Measurements from ENCODE around the gene SLK. TPM values are rescaled to one million over a fixed set of nuclear protein-coding genes. Genes with fewer than 3 reads are reported as not detected.

Gene SLK
- polyA plus RNA-seq, 1 donor, result 26.2 TPM

GRCh38 chr10:103991393-103992128 is 24.6 kb downstream of the SLK start:
- DNase-seq, result no peak

- no peak for DNase-seq
Measured at GRCh38 chr10:103995134-103995533, 28.2 kb downstream of the SLK start.

- no peak for DNase-seq
Measured at GRCh38 chr10:103998805-103999204, 31.9 kb downstream of the SLK start.

GRCh38 chr10:104002911-104003310 is 36.0 kb downstream of the SLK start:
- no peak for DNase-seq

- no peak for DNase-seq
Measured at GRCh38 chr10:104005172-104005863, 38.4 kb downstream of the SLK start.

GRCh38 chr10:104011904-104012303 is 45.0 kb downstream of the SLK start:
- DNase-seq, result no peak

- DNase-seq, result no peak
Measured at GRCh38 chr10:104013489-104013888, 46.5 kb downstream of the SLK start.

GRCh38 chr10:104014176-104014575 is 47.2 kb downstream of the SLK start:
- no peak for DNase-seq

GRCh38 chr10:104016661-104017060 is 49.7 kb downstream of the SLK start:
- no peak for DNase-seq

- DNase-seq, result no peak
Measured at GRCh38 chr10:104018471-104018870, 51.5 kb downstream of the SLK start.

- no peak for DNase-seq
Measured at GRCh38 chr10:104020020-104020419, 53.1 kb downstream of the SLK start.

GRCh38 chr10:104021246-104021645 is 54.3 kb downstream of the SLK start:
- DNase-seq, result no peak

GRCh38 chr10:104022026-104022425 is 55.1 kb downstream of the SLK start:
- DNase-seq, result no peak

GRCh38 chr10:104025524-104025923 is 58.6 kb downstream of the SLK start:
- no peak for DNase-seq

GRCh38 chr10:104026762-104027161 is 59.8 kb downstream of the SLK start:
- no peak for DNase-seq

- DNase-seq, result no peak
Measured at GRCh38 chr10:104028146-104028545, 61.2 kb downstream of the SLK start.

- DNase-seq, result no peak
Measured at GRCh38 chr10:104028823-104029520, 62.0 kb downstream of the SLK start.

GRCh38 chr10:104029521-104029860 is 62.6 kb downstream of the SLK start:
- DNase-seq, result no peak

- no peak for DNase-seq
Measured at GRCh38 chr10:104031631-104032030, 64.7 kb downstream of the SLK start.

- DNase-seq, result no peak
Measured at GRCh38 chr10:104032144-104032775, 65.3 kb downstream of the SLK start.

- no peak for DNase-seq
Measured at GRCh38 chr10:104033401-104033930, 66.5 kb downstream of the SLK start.

- DNase-seq, result no peak
Measured at GRCh38 chr10:104033966-104034365, 67.0 kb downstream of the SLK start.

Data from hindlimb muscle (tissue), 1 donor.